ENCODE results near the gene B3GAT3.

B3GAT3 gene

GRCh38 chr11:62602141-62603071 lies 19.4 kb downstream of the B3GAT3 start:
- no peak for DNase-seq (ENCODE audit: low read depth)
- H3K4me3 ChIP-seq (ENCODE audit: low read length): peak overlapping the region; percentile 48
- peak; percentile 10 for TF ChIP-seq CTCF (conservative IDR thresholded peaks at IDR 0.05; ENCODE audit: low read depth, low read length)

- DNase-seq (ENCODE audit: low read depth): peak; percentile 94
- peak within 1 kb of the TSS; percentile 90 for H3K4me3 ChIP-seq (ENCODE audit: low read length)
- TF ChIP-seq CTCF (conservative IDR thresholded peaks at IDR 0.05; ENCODE audit: low read depth, low read length): no peak
Observed at GRCh38 chr11:62601372-62602140, 20.2 kb downstream of the B3GAT3 start, which contains the start of gene MTA2. MTA2 (minus strand) TSS chr11:62601865; CDS start chr11:62601450, 415 bp downstream.

- no peak for DNase-seq (ENCODE audit: low read depth)
- no peak for TF ChIP-seq CTCF (conservative IDR thresholded peaks at IDR 0.05; ENCODE audit: low read depth, low read length)
- H3K4me3 ChIP-seq (ENCODE audit: low read length): peak overlapping the region; percentile 90
Observed at GRCh38 chr11:62601122-62601371, 20.7 kb downstream of the B3GAT3 start.

GRCh38 chr11:62600367-62601121 lies 21.2 kb downstream of the B3GAT3 start:
- TF ChIP-seq CTCF (conservative IDR thresholded peaks at IDR 0.05; ENCODE audit: low read depth, low read length): no peak
- no peak for DNase-seq (ENCODE audit: low read depth)
- peak overlapping the region; percentile 90 for H3K4me3 ChIP-seq (ENCODE audit: low read length)

- DNase-seq (ENCODE audit: low read depth): no peak
- peak overlapping the region; percentile 90 for H3K4me3 ChIP-seq (ENCODE audit: low read length)
- no peak for TF ChIP-seq CTCF (conservative IDR thresholded peaks at IDR 0.05; ENCODE audit: low read depth, low read length)
Observed at GRCh38 chr11:62599901-62600300, 21.9 kb downstream of the B3GAT3 start.

GRCh38 chr11:62599069-62599696 lies 22.6 kb downstream of the B3GAT3 start:
- peak overlapping the region; percentile 38 for H3K4me3 ChIP-seq (ENCODE audit: low read length)
- peak; percentile 98 for DNase-seq (ENCODE audit: low read depth)
- TF ChIP-seq CTCF (conservative IDR thresholded peaks at IDR 0.05; ENCODE audit: low read depth, low read length): no peak
